GM19372 (cell line): Measurements from ENCODE around the gene TYW3.

Experiments
- ATAC-seq: cut with Tn5 transposase; IDR thresholded peaks from one replicate; pipeline ENCODE4 v1.9.1; 2021; ENCODE audit warnings: mild to moderate bottlenecking, low read depth, moderate library complexity; ENCODE audit not compliant: unreplicated experiment

Gene TYW3

DNA sequence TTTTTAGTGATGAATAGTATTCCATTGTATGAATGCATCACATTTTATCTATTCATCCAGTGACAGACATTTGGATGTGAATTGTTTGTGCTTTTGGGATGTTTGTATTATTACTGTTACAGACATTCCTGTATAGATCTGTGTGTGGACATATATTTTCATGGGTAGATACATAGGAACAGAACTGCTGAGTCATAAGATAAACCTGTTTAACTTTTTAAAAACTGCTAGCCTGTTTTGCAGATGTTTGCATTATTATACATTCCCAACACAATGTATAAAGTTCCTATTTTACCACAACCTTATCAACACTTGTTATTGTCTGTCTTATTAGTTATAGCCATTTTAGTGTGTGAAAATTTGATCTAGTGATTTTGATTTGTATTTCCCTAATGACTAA is 46.8 kb downstream of the TYW3 start:
- no peak for ATAC-seq

DNA sequence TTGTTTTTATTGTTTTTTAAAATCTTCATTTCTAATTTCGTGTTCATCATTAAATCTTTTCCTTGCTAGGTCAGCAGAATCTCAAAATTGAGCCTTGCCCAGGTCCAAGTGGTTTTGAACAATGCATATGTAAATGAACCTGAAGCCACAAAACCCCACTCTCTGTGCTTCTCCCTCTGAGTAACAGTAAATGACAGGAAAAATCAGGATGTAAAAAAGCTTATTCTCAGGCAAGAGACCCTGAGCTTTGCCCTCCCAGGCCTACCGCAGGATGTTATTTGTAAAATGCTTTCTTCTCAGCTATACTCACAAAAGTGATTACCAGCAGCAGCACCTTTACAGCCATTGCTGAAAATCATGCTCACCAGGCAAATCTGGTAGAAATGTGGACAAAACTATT is 47.6 kb downstream of the TYW3 start:
- ATAC-seq = no peak

DNA sequence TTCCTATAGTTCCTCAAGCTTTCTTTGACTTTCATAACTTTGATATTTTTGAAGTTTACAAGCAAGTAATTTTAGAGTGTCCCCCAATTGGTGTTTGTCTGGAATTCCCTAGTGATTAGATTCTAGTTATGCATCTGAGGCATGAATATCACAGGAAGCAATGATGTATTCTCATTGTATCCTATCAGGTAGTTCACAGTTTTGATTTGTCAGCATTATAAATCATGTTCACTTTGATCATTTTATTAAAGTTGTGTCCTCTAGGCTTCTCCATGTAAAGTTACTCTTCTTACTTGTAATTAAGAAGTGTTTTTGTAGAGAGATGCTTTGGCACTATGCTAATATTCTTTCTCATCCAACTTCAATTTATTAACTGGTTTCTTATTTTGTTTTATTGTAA is 53.0 kb downstream of the TYW3 start:
- ATAC-seq = no peak

DNA sequence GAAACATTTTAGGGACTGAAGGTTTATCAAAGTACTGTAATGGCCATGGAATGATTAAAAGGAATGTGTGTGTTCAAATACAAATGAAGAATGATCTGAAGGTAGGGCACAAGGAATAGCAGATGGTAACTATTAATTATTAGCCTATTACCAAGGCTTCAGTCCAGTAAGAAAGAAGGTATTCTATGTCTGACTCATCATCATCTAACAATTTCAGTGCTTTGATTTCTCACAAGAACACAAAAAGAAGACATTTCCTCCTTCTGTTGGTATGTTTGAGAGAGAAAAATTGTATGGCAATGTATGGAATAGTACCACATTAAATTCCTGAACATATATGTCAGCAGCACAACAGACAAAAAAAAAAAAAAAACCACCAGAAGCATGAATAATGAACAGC is 57.5 kb downstream of the TYW3 start:
- no peak for ATAC-seq

DNA sequence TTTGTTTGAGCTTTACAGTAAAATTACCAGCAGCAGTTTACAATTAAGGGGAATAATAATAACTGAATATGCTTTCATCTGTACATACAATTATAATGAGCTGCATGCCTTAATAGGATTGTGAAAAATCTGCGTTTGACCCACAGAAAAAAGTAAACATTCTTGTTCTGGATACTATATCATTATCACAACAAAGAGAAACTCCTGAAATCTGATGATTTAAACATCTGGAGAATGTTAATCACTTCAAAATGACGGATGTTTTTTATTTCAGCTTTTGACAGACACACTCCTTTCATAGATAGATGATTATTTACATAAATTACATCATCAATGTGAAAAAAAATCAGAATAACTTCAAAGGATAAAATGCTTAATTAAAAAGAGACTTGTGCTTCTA is 58.5 kb downstream of the TYW3 start:
- no peak for ATAC-seq

DNA sequence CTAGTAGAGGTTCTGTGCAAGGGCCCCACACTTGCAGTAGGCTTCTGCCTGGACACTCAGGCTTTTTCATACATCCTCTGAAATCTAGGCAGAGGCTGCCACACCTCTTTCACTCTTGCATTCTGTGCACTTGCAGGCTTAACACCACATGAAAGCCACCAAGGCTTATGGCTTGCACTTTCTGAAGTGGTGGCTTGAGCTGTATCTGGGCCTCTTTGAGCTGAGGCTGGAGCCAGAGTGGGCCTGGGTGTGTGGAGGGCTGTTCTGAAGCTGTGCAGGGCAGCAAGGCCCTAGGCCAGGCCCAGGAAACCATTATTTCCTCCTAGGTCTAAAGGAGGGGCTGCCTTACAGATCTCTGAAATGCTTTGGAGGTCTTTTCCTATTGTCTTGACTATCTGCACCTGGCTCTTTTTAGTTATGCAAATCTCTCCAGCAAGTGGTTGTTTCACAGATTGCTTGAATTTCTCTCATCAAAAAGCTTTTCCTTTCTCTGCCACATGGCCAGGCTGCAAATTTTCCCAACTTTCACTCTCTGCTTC is 66.2 kb downstream of the TYW3 start:
- no peak for ATAC-seq

DNA sequence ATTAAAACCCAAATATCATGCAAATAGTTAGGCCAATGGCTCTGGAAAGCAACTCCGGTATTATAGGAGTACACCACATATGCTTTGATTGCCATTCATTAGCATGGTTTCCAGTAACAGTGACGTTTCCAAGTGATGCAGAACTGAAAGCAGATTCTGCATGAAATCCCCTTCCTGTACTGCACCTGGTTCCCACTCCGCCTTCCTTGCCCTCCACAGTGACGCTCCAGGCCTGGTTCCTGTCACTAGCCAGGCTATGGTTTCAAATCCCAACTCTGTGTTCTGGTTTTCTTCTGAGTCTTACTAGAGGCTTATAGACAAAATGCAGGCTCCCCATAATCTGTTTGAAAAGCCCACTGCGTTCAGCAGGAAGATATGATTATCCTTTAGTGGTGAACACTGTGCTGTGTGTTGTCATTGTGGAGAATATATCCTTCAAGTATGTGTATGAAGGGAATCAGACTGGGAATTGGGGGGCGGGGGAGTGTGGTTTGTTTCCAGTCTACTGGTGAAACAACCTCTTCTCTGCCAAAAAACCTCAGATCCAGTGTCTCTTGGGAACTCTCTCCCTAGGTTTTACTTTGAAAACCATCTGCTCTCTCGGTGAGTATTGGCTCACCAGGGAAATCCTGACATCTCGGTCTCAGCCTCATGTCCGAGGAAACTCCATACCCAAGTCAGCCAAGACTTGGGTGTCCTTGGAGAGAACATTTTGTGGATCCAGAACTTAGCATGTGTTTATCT is 78.7 kb downstream of the TYW3 start:
- ATAC-seq = peak; percentile 51

DNA sequence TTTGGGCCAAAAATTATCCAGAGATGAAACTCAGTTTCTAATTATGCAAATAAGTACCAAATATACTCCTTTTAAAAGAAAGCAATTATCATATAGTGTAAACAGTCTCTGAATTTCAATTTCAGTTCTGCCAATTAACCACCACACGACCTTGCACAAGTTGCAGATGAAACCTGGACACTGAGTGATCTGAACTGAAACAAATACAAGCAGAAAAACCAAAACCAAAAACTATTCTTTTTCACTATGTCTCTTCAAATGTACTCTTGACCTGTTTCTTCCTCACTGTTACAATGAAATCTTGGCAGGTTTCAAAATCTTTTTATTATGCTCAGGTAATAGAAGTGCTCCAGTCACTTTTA is 79.2 kb downstream of the TYW3 start:
- ATAC-seq = peak; percentile 92
